HG02943 (cell line): ENCODE results near the gene ZFHX3.

ENCODE experiments used
- ATAC-seq: cut with Tn5 transposase; IDR thresholded peaks from one replicate; pipeline ENCODE4 v1.9.1; 2021; ENCODE audit warnings: mild to moderate bottlenecking, low read depth, moderate library complexity; ENCODE audit not compliant: unreplicated experiment

The ZFHX3 gene

GRCh38 chr16:72815348-72816318, 232.3 kb downstream of the ZFHX3 start:
- no peak for ATAC-seq

GRCh38 chr16:72814226-72814625, 233.7 kb downstream of the ZFHX3 start:
- no peak for ATAC-seq

GRCh38 chr16:72812672-72813071, 235.3 kb downstream of the ZFHX3 start:
- no peak for ATAC-seq

GRCh38 chr16:72811876-72812275, 236.1 kb downstream of the ZFHX3 start:
- ATAC-seq, result no peak

- no peak for ATAC-seq
Observed at GRCh38 chr16:72811188-72811720, 236.7 kb downstream of the ZFHX3 start.

- ATAC-seq, result no peak
Observed at GRCh38 chr16:72810480-72810879, 237.4 kb downstream of the ZFHX3 start.

- no peak for ATAC-seq
Observed at GRCh38 chr16:72809446-72809845, 238.5 kb downstream of the ZFHX3 start.

GRCh38 chr16:72808754-72809153, 239.2 kb downstream of the ZFHX3 start:
- ATAC-seq, result no peak

GRCh38 chr16:72807245-72807644, 240.7 kb downstream of the ZFHX3 start:
- ATAC-seq, result no peak

GRCh38 chr16:72805486-72805885, 242.4 kb downstream of the ZFHX3 start:
- no peak for ATAC-seq

- no peak for ATAC-seq
Observed at GRCh38 chr16:72800524-72801161, 247.3 kb downstream of the ZFHX3 start.

- ATAC-seq, result no peak
Observed at GRCh38 chr16:72798264-72798663, 249.7 kb downstream of the ZFHX3 start.

- no peak for ATAC-seq
Observed at GRCh38 chr16:72797621-72798020, 250.3 kb downstream of the ZFHX3 start.

GRCh38 chr16:72796222-72796621, 251.7 kb downstream of the ZFHX3 start:
- no peak for ATAC-seq

GRCh38 chr16:72794986-72795385, 252.9 kb downstream of the ZFHX3 start:
- no peak for ATAC-seq

GRCh38 chr16:72794319-72794718, 253.6 kb downstream of the ZFHX3 start:
- ATAC-seq, result no peak

GRCh38 chr16:72793716-72794115, 254.2 kb downstream of the ZFHX3 start:
- no peak for ATAC-seq

- ATAC-seq, result no peak
Observed at GRCh38 chr16:72793017-72793416, 254.9 kb downstream of the ZFHX3 start.

GRCh38 chr16:72791786-72792185, 256.1 kb downstream of the ZFHX3 start:
- no peak for ATAC-seq

- no peak for ATAC-seq
Observed at GRCh38 chr16:72789921-72790320, 258.0 kb downstream of the ZFHX3 start.

- ATAC-seq, result no peak
Observed at GRCh38 chr16:72789465-72789864, 258.5 kb downstream of the ZFHX3 start.
